Sigmoid colon (tissue), 7 donors: Measurements from ENCODE around the gene RPP38. TPM values are rescaled to one million over a fixed set of nuclear protein-coding genes. Genes with fewer than 3 reads are reported as not detected.

ENCODE experiments used
- DNase-seq: peaks from one replicate; pipeline ENCODE4 v3.0.0-alpha.2; 2019
- H3K27ac ChIP-seq, 4 donors: fragments of 200-600 bp; sonication (generic); one replicate each; pipeline ENCODE4 v1.5.1; 2016 to 2019; ENCODE audit warnings: mild to moderate bottlenecking in 1 of 4
- H3K27me3 ChIP-seq, 3 donors: fragments of 200-600 bp; sonication (generic); one replicate each; pipeline ENCODE4 v1.5.1; 2019; ENCODE audit warnings: mild to moderate bottlenecking in 1 of 3
- H3K36me3 ChIP-seq, 4 donors: fragments of 200-600 bp; sonication (generic); one replicate each; pipeline ENCODE4 v1.5.1; 2016 to 2019
- H3K4me1 ChIP-seq, 4 donors: fragments of 200-600 bp; sonication (generic); one replicate each; pipeline ENCODE4 v1.5.1; 2017 to 2019
- H3K4me3 ChIP-seq, 4 donors: fragments of 200-600 bp; sonication (generic); one replicate each; pipeline ENCODE4 v1.5.1; 2017 to 2019; ENCODE audit warnings: mild to moderate bottlenecking in 2 of 4, moderate library complexity in 1 of 4
- H3K9me3 ChIP-seq, 4 donors: fragments of 200-600 bp in 3 of 4; sonication (generic) in 3 of 4; one replicate each; pipeline versions ENCODE4 v1.5.1 to v1.6.1; 2013 to 2019
- CTCF ChIP-seq, 4 experiments: fragments of 450-650 bp in 3 of 4; fragments of 200-600 bp in 1 of 4; IDR thresholded peaks; one replicate each; pipeline ENCODE4 v1.5.1; 2016 to 2019; ENCODE audit warnings: antibody characterized with exemption in 4 of 4, mild to moderate bottlenecking in 3 of 4, moderate library complexity in 2 of 4
- EP300 ChIP-seq, 4 donors: sonication (generic); formaldehyde crosslinking; IDR thresholded peaks; one replicate each; pipeline ENCODE4 v1.6.1; 2017; ENCODE audit warnings: antibody characterized with exemption in 4 of 4
- POLR2A ChIP-seq, 2 donors: fragments of 450-650 bp; IDR thresholded peaks; one replicate each; pipeline ENCODE4 v1.6.1; 2016; ENCODE audit warnings: antibody characterized with exemption in 2 of 2, mild to moderate bottlenecking in 2 of 2, moderate library complexity in 2 of 2
- POLR2AphosphoS5 ChIP-seq, 4 donors: sonication (generic); formaldehyde crosslinking; IDR thresholded peaks; one replicate each; pipeline ENCODE4 v1.6.1; 2017; ENCODE audit warnings: antibody characterized with exemption in 4 of 4
- WGBS, 2 donors: extraction: QIAGEN DNeasy Blood & Tissue Kit; methylation state at CpG; one replicate each; pipeline ENCODE4 v1.1.7; 2013; 5-methylcytosine and 5-hydroxymethylcytosine counted together
- intact Hi-C: fragments of 100-400 bp; cut with DNase I; formaldehyde crosslinking; loops from one replicate; pipeline ENCODE4 v1.15.1; 2023
- polyA plus RNA-seq, 3 donors: library from polyadenylated mRNA; stranded (reverse); fragments of 200-250 nt; gene quantifications; one replicate each; pipeline ENCODE4 v1.2.3, GENCODE V29; 2013
- total RNA-seq, 4 donors: library from RNA; depleted of rRNA; stranded (reverse); fragments of >200 nt; gene quantifications; one replicate each; pipeline ENCODE4 v1.1.0, GENCODE V29; 2016
- donor health status: healthy with polysubstance abuse.
- donor health status: Bipolar disorder and iron deficiency.
- donor health status: healthy.

The RPP38 gene
- total and polyA plus RNA-seq, 7 donors, result 8.7 to 29.5 (median 18.7) TPM

- Histone ChIP-seq H3K4me1 (no peaks in the 10 kb centered on the region), H3K27me3 (no peaks in the 10 kb centered on the region), H3K9me3 (no peaks in the 10 kb centered on the region), H3K27ac (no peak overlapping the region), H3K4me3 (no peak overlapping the region), H3K36me3 (peaks cover 5 to 79% (median 14%) of the 10 kb centered on the region in 4 donors)
- intact Hi-C loops, result no loop called here
- no peak for TF ChIP-seq EP300 (IDR thresholded peaks at IDR 0.05)
- DNase-seq, result no peak
- WGBS, 2 donors, result 93 to 96% methylated on average over 13 of the region's 13 CpGs
Measured at GRCh38 chr10:15112657-15113056, 15.5 kb downstream of the RPP38 start.

GRCh38 chr10:15113766-15114165, 16.6 kb downstream of the RPP38 start:
- peaks cover 7 to 79% (median 14%) of the 10 kb centered on the region in 4 donors for H3K36me3 ChIP-seq
- no peaks in the 10 kb centered on the region for H3K4me1 ChIP-seq
- H3K27me3 ChIP-seq, result no peaks in the 10 kb centered on the region
- no peak for DNase-seq
- no peak overlapping the region for H3K27ac ChIP-seq
- TF ChIP-seq POLR2A (IDR thresholded peaks at IDR 0.05), result no peak
- no peak for TF ChIP-seq CTCF (IDR thresholded peaks at IDR 0.05)
- TF ChIP-seq POLR2AphosphoS5 (IDR thresholded peaks at IDR 0.05), result no peak
- TF ChIP-seq EP300 (IDR thresholded peaks at IDR 0.05), result no peak
- WGBS, 2 donors, result 93 to 99% methylated on average over 4 of the region's 4 CpGs
- H3K9me3 ChIP-seq, result no peaks in the 10 kb centered on the region
- intact Hi-C loops, result no loop called here
- H3K4me3 ChIP-seq, result no peak overlapping the region

- DNase-seq, result no peak
- H3K27me3 ChIP-seq, result no peaks in the 10 kb centered on the region
- H3K36me3 ChIP-seq, result peaks cover 4 to 69% (median 15%) of the 10 kb centered on the region in 4 donors
- no peaks in the 10 kb centered on the region for H3K9me3 ChIP-seq
- H3K27ac ChIP-seq, result no peak overlapping the region
- TF ChIP-seq CTCF (IDR thresholded peaks at IDR 0.05), result no peak
- no peak for TF ChIP-seq EP300 (IDR thresholded peaks at IDR 0.05)
- no peak for TF ChIP-seq POLR2AphosphoS5 (IDR thresholded peaks at IDR 0.05)
- TF ChIP-seq POLR2A (IDR thresholded peaks at IDR 0.05), result no peak
- no peaks in the 10 kb centered on the region for H3K4me1 ChIP-seq
- intact Hi-C loops, result no loop called here
- 87 to 97% methylated on average over 5 of the region's 5 CpGs for WGBS, 2 donors
- H3K4me3 ChIP-seq, result no peak overlapping the region
Measured at GRCh38 chr10:15116225-15116624, 19.1 kb downstream of the RPP38 start.

- no peaks in the 10 kb centered on the region for H3K9me3 ChIP-seq
- no peak overlapping the region for H3K4me3 ChIP-seq
- intact Hi-C loops, result no loop called here
- no peaks in the 10 kb centered on the region for H3K27me3 ChIP-seq
- WGBS, 2 donors, result 70 to 82% methylated on average over 1 of the region's 1 CpG
- TF ChIP-seq POLR2A (IDR thresholded peaks at IDR 0.05) (no peak), CTCF (IDR thresholded peaks at IDR 0.05) (no peak), EP300 (IDR thresholded peaks at IDR 0.05) (no peak), POLR2AphosphoS5 (IDR thresholded peaks at IDR 0.05) (no peak)
- peaks cover 4 to 57% (median 11%) of the 10 kb centered on the region in 4 donors for H3K36me3 ChIP-seq
- DNase-seq, result no peak
- no peak overlapping the region for H3K27ac ChIP-seq
- H3K4me1 ChIP-seq, result no peaks in the 10 kb centered on the region
Measured at GRCh38 chr10:15118615-15119014, 21.5 kb downstream of the RPP38 start.

DNA sequence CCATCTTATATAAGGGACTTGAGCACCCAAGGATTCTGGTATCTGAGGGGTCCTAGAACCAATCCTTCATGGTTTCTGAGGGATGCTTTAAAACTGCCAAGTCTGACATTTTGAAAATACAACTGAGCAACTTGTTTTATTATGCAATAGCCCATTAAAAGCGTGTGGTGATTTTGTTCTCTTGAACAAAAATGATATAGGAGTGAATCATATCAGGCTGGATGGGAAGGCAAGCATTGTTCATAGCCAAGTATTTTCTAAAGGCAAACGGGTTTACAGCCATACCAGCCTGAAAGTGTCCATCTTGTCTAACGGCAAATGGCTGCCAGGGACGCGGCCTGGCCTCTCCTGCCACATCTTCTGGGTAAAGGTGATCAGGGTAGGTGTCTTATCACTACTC, 23.4 kb downstream of the RPP38 start:
- TF ChIP-seq EP300 (IDR thresholded peaks at IDR 0.05) (no peak), POLR2A (IDR thresholded peaks at IDR 0.05) (no peak), CTCF (IDR thresholded peaks at IDR 0.05) (no peak), POLR2AphosphoS5 (IDR thresholded peaks at IDR 0.05) (no peak)

More for the DNA sequence above, 23.4 kb downstream of the RPP38 start:
- intact Hi-C loops, result no loop called here
- no peaks in the 10 kb centered on the region for H3K9me3 ChIP-seq
- H3K27ac ChIP-seq, result no peak overlapping the region
- DNase-seq, result no peak
- 93 to 94% methylated on average over 5 of the region's 5 CpGs for WGBS, 2 donors
- H3K4me3 ChIP-seq, result no peak overlapping the region
- H3K27me3 ChIP-seq, result no peaks in the 10 kb centered on the region
- peaks cover 4 to 50% (median 14%) of the 10 kb centered on the region in 4 donors for H3K36me3 ChIP-seq
- H3K4me1 ChIP-seq, result no peaks in the 10 kb centered on the region
